ENCODE measurements around the gene NOS3.

GRCh38 chr7:151038951-151039849 is 48.4 kb downstream of the NOS3 start:
- TF ChIP-seq REST (IDR thresholded peaks at IDR 0.05; ENCODE audit: unreplicated experiment) (no peak), CREB1 (CRISPR knock-in tag; IDR thresholded peaks at IDR 0.05; ENCODE audit: low read depth) (no peak), CTCF (conservative IDR thresholded peaks at IDR 0.05; ENCODE audit: low read depth in 2 of 2) (no peak)

Measured in GM23338 (cell line).